HepG2 (cell line): ENCODE measurements around the gene SLC2A2. TPM values are rescaled to one million over a fixed set of nuclear protein-coding genes. Genes with fewer than 3 reads are reported as not detected.

Source experiments
- AGO1 ChIP-seq: fragments of 200-400 bp; formaldehyde crosslinking; IDR thresholded peaks from 2 replicates; pipeline ENCODE4 v1.6.1; 2017; ENCODE audit warnings: mild to moderate bottlenecking, low read depth, low read length, moderate library complexity; ENCODE audit not compliant: poor library complexity, severe bottlenecking
- AKAP8 ChIP-seq: sonication (generic); formaldehyde crosslinking; IDR thresholded peaks from 2 replicates; pipeline ENCODE4 v1.5.1; 2020; ENCODE audit warnings: mild to moderate bottlenecking, missing genetic modification reagents
- CTCF ChIP-seq: sonication (generic); formaldehyde crosslinking; IDR thresholded peaks from 2 replicates; pipeline ENCODE4 v1.5.0; 2020; ENCODE audit warnings: mild to moderate bottlenecking, missing genetic modification reagents, moderate library complexity
- ETV5 ChIP-seq: IDR thresholded peaks from 2 replicates; pipeline ENCODE4 v1.6.1; 2018; ENCODE audit warnings: missing biosample characterization, missing genetic modification reagents, inconsistent platforms, borderline replicate concordance
- FOXJ3 ChIP-seq: sonication (generic); formaldehyde crosslinking; IDR thresholded peaks from 2 replicates; pipeline ENCODE4 v1.4.0; 2020; ENCODE audit warnings: missing genetic modification reagents, mild to moderate bottlenecking, borderline replicate concordance
- NFKB2 ChIP-seq: sonication (generic); formaldehyde crosslinking; IDR thresholded peaks from 2 replicates; pipeline ENCODE4 v1.4.0; 2020; ENCODE audit warnings: missing genetic modification reagents, borderline replicate concordance
- RAD51 ChIP-seq: fragments of 450-650 bp; IDR thresholded peaks from 2 replicates; pipeline ENCODE4 v1.6.1; 2016; ENCODE audit warnings: borderline replicate concordance
- TRIM22 ChIP-seq: fragments of 450-650 bp; IDR thresholded peaks from 2 replicates; pipeline ENCODE4 v1.6.1; 2017
- ZHX2 ChIP-seq, 2 experiments: sonication (generic) in 1 of 2; formaldehyde crosslinking in 1 of 2; IDR thresholded peaks; 2 replicates each; pipeline versions ENCODE4 v1.6.1 to v1.9.0; 2014 to 2022; ENCODE audit warnings: antibody characterized with exemption in 1 of 2, borderline replicate concordance in 1 of 2, inconsistent platforms in 1 of 2, low read depth in 1 of 2, missing genetic modification reagents in 1 of 2
- ZIK1 ChIP-seq: sonication (generic); formaldehyde crosslinking; IDR thresholded peaks from 2 replicates; pipeline ENCODE4 v1.5.0; 2020; ENCODE audit warnings: mild to moderate bottlenecking, low read depth, missing genetic modification reagents, borderline replicate concordance
- ZNF10 ChIP-seq: sonication (generic); formaldehyde crosslinking; IDR thresholded peaks from 2 replicates; pipeline ENCODE4 v1.4.0; 2020; ENCODE audit warnings: mild to moderate bottlenecking, low read depth, missing genetic modification reagents, borderline replicate concordance
- ZNF605 ChIP-seq: sonication (generic); formaldehyde crosslinking; IDR thresholded peaks from 2 replicates; pipeline ENCODE4 v1.8.0; 2022; ENCODE audit warnings: mild to moderate bottlenecking, missing genetic modification reagents
- ZNF773 ChIP-seq: sonication (generic); formaldehyde crosslinking; IDR thresholded peaks from 2 replicates; pipeline ENCODE4 v1.4.0; 2020; ENCODE audit warnings: missing genetic modification reagents, borderline replicate concordance
- ZSCAN30 ChIP-seq: sonication (generic); formaldehyde crosslinking; IDR thresholded peaks from 2 replicates; pipeline ENCODE4 v1.5.0; 2020; ENCODE audit warnings: mild to moderate bottlenecking, missing genetic modification reagents
- ZSCAN5A ChIP-seq: sonication (generic); formaldehyde crosslinking; IDR thresholded peaks from 2 replicates; pipeline ENCODE4 v1.8.0; 2022; ENCODE audit warnings: mild to moderate bottlenecking, missing genetic modification reagents, borderline replicate concordance
- polyA plus RNA-seq, 8 experiments: library from polyadenylated mRNA; depleted of rRNA in 3 of 8; stranded (reverse) in 7 of 8; unstranded in 1 of 8; fragments of >200 nt; fragmentation: Illumina TruSeq in 4 of 8; extraction: Trizol in 4 of 8; gene quantifications; 2 replicates each; pipeline versions ENCODE4 v1.2.1 to v1.2.3, GENCODE V29; 2011 to 2016; ENCODE audit warnings: low read depth in 4 of 8, missing spikeins in 1 of 8, mixed read lengths in 1 of 8; ENCODE audit not compliant: insufficient read depth in 1 of 8
- total RNA-seq, 5 experiments: library from RNA; depleted of rRNA; stranded (reverse); fragments of >200 nt; fragmentation: Illumina TruSeq; extraction: Trizol; gene quantifications; 2 replicates each; pipeline ENCODE4 v1.2.3, GENCODE V29; 2016; ENCODE audit warnings: low read depth in 1 of 5

Gene SLC2A2
- total and polyA plus RNA-seq, 2 of the 13 experiments (the other 11 are each of a cell fraction or from before 2014, with no cell fraction given) = 19.5 to 23.2 TPM

- TF ChIP-seq ZSCAN5A (peak; percentile 37; the same call in 1 of the 2 replicates), TRIM22 (no peak), AGO1 (no peak), ZIK1 (CRISPR knock-in tag) (no peak), ZHX2 (IDR thresholded peaks at IDR 0.05; ENCODE audit: low read depth) (no peak), ZHX2 (CRISPR knock-in tag; IDR thresholded peaks at IDR 0.05; ENCODE audit: borderline replicate concordance) (no peak), ZNF773 (CRISPR knock-in tag) (no peak), NFKB2 (CRISPR knock-in tag) (no peak), RAD51 (no peak), ZNF10 (no peak), CTCF (CRISPR knock-in tag) (no peak), ZSCAN30 (no peak), ZNF605 (CRISPR knock-in tag) (no peak), ETV5 (CRISPR knock-in tag) (peak; percentile 64; the same call in 1 of the 2 replicates), AKAP8 (no peak), FOXJ3 (CRISPR knock-in tag) (peak; percentile 86; the same call in 1 of the 2 replicates)
These were observed 28.3 kb downstream of the SLC2A2 start (continued) for GRCh38 chr3:170997961-170998913.
